Caco-2 (cell line): ENCODE data around the gene CCNG1. TPM values are rescaled to one million over a fixed set of nuclear protein-coding genes. Genes with fewer than 3 reads are reported as not detected.

Source experiments
- BruUV-seq: library from RNA; stranded (reverse); fragments of 400-500 nt; replicated peaks from 2 replicates; lab custom pipeline; 2021; lab: Mats Ljungman, UMichigan
- CTCF ChIA-PET: fragments of 300-600 bp; sonication (Branson Sonifier 250); formaldehyde crosslinking; loops from one replicate; lab custom pipeline; 2022; ENCODE audit warnings: antibody characterized with exemption; lab: Charles Lee
- POLR2A ChIA-PET: fragments of 300-600 bp; sonication (Branson Sonifier 250); formaldehyde crosslinking; loops from one replicate; lab custom pipeline; 2022; ENCODE audit warnings: antibody characterized with exemption; lab: Charles Lee
- DNase-seq, 2 experiments: peaks; one replicate each; pipeline versions ENCODE4 v3.0.0 to v3.0.0-alpha.2; 2020 to 2022
- H3K27me3 ChIP-seq: replicated peaks from 2 replicates; pipeline ENCODE4 v1.6.0; 2011; ENCODE audit warnings: low read length; ENCODE audit not compliant: control insufficient read depth, insufficient read depth
- H3K36me3 ChIP-seq: 2 replicates; pipeline ENCODE4 v1.5.1; 2011; ENCODE audit warnings: low read length; ENCODE audit not compliant: control insufficient read depth, insufficient read depth
- H3K4me1 ChIP-seq: fragments of 250-450 bp; sonication (Bioruptor Pico); 2 replicates; pipeline ENCODE4 v1.5.1; 2020; ENCODE audit warnings: mild to moderate bottlenecking
- H3K4me3 ChIP-seq: 2 replicates; pipeline ENCODE4 v1.5.1; 2011; ENCODE audit warnings: low read depth, mild to moderate bottlenecking, control low read depth, low read length
- H3K9me3 ChIP-seq: fragments of 250-450 bp; sonication (Bioruptor Pico); 2 replicates; pipeline ENCODE4 v1.5.1; 2020; ENCODE audit warnings: mild to moderate bottlenecking, moderate library complexity
- H3K27ac Mint-ChIP-seq: one replicate; pipeline ENCODE4 v1.8.0; 2022; ENCODE audit warnings: mixed read lengths; ENCODE audit not compliant: unreplicated experiment
- H3K27me3 Mint-ChIP-seq: one replicate; pipeline ENCODE4 v1.8.0; 2022; ENCODE audit warnings: mixed read lengths; ENCODE audit not compliant: insufficient read depth, unreplicated experiment
- H3K36me3 Mint-ChIP-seq: one replicate; pipeline ENCODE4 v1.8.0; 2022; ENCODE audit warnings: mild to moderate bottlenecking, mixed read lengths; ENCODE audit not compliant: insufficient read depth, unreplicated experiment
- H3K4me1 Mint-ChIP-seq: one replicate; pipeline ENCODE4 v1.8.0; 2022; ENCODE audit warnings: low read depth, mixed read lengths; ENCODE audit not compliant: unreplicated experiment
- H3K4me3 Mint-ChIP-seq: one replicate; pipeline ENCODE4 v1.8.0; 2022; ENCODE audit warnings: mild to moderate bottlenecking, moderate library complexity, mixed read lengths; ENCODE audit not compliant: unreplicated experiment
- H3K9me3 Mint-ChIP-seq: one replicate; pipeline ENCODE4 v1.8.0; 2022; ENCODE audit warnings: mixed read lengths; ENCODE audit not compliant: unreplicated experiment
- intact Hi-C: fragments of 100-400 bp; cut with micrococcal nuclease; formaldehyde crosslinking; loops from one replicate; pipeline ENCODE4 v1.10.0; 2022; ENCODE audit not compliant: unreplicated experiment
- total RNA-seq: library from RNA; stranded (reverse); gene quantifications from 2 replicates; pipeline ENCODE4 v1.2.3, GENCODE V29; 2022
- TF ChIP-seq, protein P1 (sequence below), 2 experiments: fragments of 200-600 bp in 1 of 2; IDR thresholded peaks; 1 replicate in 1 of 2; 2 replicates in 1 of 2; pipeline versions ENCODE4 v1.5.1 to v1.8.0; 2011 to 2022; ENCODE audit warnings: antibody characterized with exemption in 1 of 2, control low read depth in 1 of 2, inconsistent platforms in 1 of 2, low read depth in 1 of 2, low read length in 1 of 2, mild to moderate bottlenecking in 1 of 2, moderate library complexity in 1 of 2; ENCODE audit not compliant: insufficient read depth in 1 of 2, severe bottlenecking in 1 of 2, unreplicated experiment in 1 of 2

Gene CCNG1
- total RNA-seq, 1 experiment from 2014 or later: 181 TPM

DNA sequence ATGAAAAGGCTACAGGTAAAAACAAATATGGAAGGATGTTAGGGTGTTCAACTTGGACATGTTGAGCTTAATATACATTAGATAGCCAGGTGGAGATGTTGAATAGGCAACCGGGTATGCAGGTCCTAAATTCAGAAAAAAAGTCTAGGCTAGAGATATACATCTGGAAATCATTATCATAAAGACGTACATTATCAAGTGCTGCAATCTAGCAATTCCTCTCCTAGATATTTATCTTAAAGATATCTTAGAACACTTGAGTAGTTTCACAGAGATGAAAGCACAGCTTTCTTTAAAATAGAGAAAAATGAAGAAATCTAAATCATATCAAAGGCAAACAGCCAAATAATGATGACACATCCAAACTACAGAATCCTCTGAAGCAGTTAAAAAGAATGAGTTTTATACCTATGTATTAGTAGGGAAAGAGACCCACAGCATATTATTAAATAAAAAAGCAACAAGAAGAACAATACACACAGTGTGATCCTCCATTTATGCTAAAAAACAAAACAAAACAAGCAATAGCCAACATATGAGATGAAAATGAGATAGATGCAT is 18.7 kb downstream of the CCNG1 start:
- Mint-ChIP-seq H3K27me3 (no peaks in the 10 kb centered on the region), H3K36me3 (peaks cover 67% of the 10 kb centered on the region), H3K4me1 (no peaks in the 10 kb centered on the region), H3K9me3 (no peaks in the 10 kb centered on the region), H3K27ac (no peak overlapping the region), H3K4me3 (no peak overlapping the region)
- no peaks in the 10 kb centered on the region for H3K27me3 ChIP-seq
- POLR2A ChIA-PET: no interaction called here
- TF ChIP-seq, protein P1, sequence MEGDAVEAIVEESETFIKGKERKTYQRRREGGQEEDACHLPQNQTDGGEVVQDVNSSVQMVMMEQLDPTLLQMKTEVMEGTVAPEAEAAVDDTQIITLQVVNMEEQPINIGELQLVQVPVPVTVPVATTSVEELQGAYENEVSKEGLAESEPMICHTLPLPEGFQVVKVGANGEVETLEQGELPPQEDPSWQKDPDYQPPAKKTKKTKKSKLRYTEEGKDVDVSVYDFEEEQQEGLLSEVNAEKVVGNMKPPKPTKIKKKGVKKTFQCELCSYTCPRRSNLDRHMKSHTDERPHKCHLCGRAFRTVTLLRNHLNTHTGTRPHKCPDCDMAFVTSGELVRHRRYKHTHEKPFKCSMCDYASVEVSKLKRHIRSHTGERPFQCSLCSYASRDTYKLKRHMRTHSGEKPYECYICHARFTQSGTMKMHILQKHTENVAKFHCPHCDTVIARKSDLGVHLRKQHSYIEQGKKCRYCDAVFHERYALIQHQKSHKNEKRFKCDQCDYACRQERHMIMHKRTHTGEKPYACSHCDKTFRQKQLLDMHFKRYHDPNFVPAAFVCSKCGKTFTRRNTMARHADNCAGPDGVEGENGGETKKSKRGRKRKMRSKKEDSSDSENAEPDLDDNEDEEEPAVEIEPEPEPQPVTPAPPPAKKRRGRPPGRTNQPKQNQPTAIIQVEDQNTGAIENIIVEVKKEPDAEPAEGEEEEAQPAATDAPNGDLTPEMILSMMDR (IDR thresholded peaks at IDR 0.05; ENCODE audit: insufficient read depth in 1 of 2, low read depth in 1 of 2, low read length in 1 of 2, severe bottlenecking in 1 of 2, unreplicated experiment in 1 of 2): no peak
- CTCF ChIA-PET: no interaction called here
- no peak for DNase-seq
- H3K36me3 ChIP-seq: no peaks in the 10 kb centered on the region
- H3K9me3 ChIP-seq: no peaks in the 10 kb centered on the region
- no TSS peak for BruUV-seq
- no peaks in the 10 kb centered on the region; the same call in 1 of the 2 replicates for H3K4me1 ChIP-seq
- intact Hi-C loops: no loop called here
- no peak overlapping the region for H3K4me3 ChIP-seq

DNA sequence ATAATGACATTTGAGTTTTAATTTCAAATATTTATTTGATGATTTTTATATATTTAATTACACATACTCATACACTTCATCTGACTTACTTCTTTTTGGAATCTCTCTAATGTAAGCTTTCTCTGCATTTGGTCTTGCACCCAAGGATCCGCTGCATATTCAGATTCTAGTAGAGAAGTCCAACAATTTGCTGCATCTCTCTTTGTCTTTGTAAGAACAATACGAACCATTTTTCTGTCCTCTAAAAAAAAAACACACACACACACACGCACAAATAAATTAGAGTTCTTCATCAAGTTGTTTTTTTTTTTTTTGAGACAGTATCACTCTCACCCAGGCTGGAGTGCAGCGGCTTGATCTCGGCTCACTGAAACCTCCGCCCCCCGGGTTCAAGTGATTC is 19.4 kb downstream of the CCNG1 start:
- DNase-seq: no peak
- H3K36me3 Mint-ChIP-seq: peaks cover 65% of the 10 kb centered on the region
- ChIA-PET POLR2A (no interaction called here), CTCF (no interaction called here)
- no peaks in the 10 kb centered on the region for H3K27me3 Mint-ChIP-seq
- Histone ChIP-seq H3K36me3 (no peaks in the 10 kb centered on the region), H3K27me3 (no peaks in the 10 kb centered on the region), H3K4me3 (no peak overlapping the region), H3K9me3 (no peaks in the 10 kb centered on the region), H3K4me1 (no peaks in the 10 kb centered on the region; the same call in 1 of the 2 replicates)
- no peak overlapping the region for H3K27ac Mint-ChIP-seq
- intact Hi-C loops: no loop called here
- H3K4me1 Mint-ChIP-seq: no peaks in the 10 kb centered on the region
- TF ChIP-seq, protein P1 (IDR thresholded peaks at IDR 0.05; ENCODE audit: insufficient read depth in 1 of 2, low read depth in 1 of 2, low read length in 1 of 2, severe bottlenecking in 1 of 2, unreplicated experiment in 1 of 2): no peak
- no TSS peak for BruUV-seq
- no peak overlapping the region for H3K4me3 Mint-ChIP-seq
- H3K9me3 Mint-ChIP-seq: no peaks in the 10 kb centered on the region

DNA sequence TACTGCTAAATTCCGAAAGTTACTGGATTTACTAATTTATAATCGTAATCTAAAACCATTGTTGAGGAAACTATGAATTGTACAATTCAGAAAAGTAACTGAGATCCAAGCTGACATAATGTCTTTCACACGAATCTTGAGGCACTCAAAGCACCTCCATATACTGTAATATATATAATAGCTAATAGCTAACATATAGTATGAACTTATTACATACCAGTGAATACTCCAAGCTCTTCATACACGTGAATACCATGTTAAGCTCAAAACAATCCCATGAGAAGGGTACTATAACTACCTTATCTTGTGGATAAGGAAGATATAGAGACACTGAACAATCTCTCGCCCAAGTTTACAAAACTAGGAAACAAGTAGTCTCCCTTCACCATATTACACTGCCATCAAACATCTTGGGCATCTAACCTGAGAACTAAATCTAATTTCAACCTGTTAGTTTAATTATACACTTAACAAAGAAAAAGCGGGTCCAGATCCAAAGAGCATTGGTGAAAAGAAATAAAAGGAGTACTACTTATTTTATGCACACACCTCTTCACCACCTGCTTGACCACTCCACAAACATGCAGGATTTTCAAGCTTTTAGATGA is 21.5 kb downstream of the CCNG1 start:
- TF ChIP-seq, protein P1 (IDR thresholded peaks at IDR 0.05; ENCODE audit: insufficient read depth in 1 of 2, low read depth in 1 of 2, low read length in 1 of 2, severe bottlenecking in 1 of 2, unreplicated experiment in 1 of 2): no peak
- H3K27ac Mint-ChIP-seq: peak overlapping the region; percentile 100
- no peaks in the 10 kb centered on the region for H3K9me3 Mint-ChIP-seq
- Histone ChIP-seq H3K4me1 (peaks cover 8% of the 10 kb centered on the region; the same call in 1 of the 2 replicates), H3K9me3 (no peaks in the 10 kb centered on the region), H3K27me3 (no peaks in the 10 kb centered on the region), H3K36me3 (no peaks in the 10 kb centered on the region), H3K4me3 (peak overlapping the region; percentile 62)
- CTCF ChIA-PET: interaction anchor here (2.4 kb wide), 1 partner anchor 21 kb away, joined by 9 read pairs; the partner anchor contains the start of gene CCNG1
- H3K4me3 Mint-ChIP-seq: peak overlapping the region; percentile 81
- no peak for DNase-seq
- peaks cover 54% of the 10 kb centered on the region for H3K36me3 Mint-ChIP-seq
- H3K27me3 Mint-ChIP-seq: no peaks in the 10 kb centered on the region
- POLR2A ChIA-PET: interaction anchor here (1.4 to 4.4 kb wide), 2 partner anchors 20 to 46 kb away, joined by 6 to 120 read pairs; partner anchors contain the start of genes CCNG1 and MAT2B
- H3K4me1 Mint-ChIP-seq: no peaks in the 10 kb centered on the region
- intact Hi-C loops: loop anchor here (1.0 kb wide), 1 partner anchor 10 kb away; no protein-coding TSS in a partner anchor
- BruUV-seq: no TSS peak
